ENCODE data around the gene CFAP74.

GRCh38 chr1:1990222-1990621 lies 13.4 kb downstream of the CFAP74 start:
- TF ChIP-seq TAF1 (IDR thresholded peaks at IDR 0.05; ENCODE audit: borderline replicate concordance, low read depth, low read length) (no peak), POLR2A (IDR thresholded peaks at IDR 0.05; ENCODE audit: low read depth, low read length) (no peak), POLR2AphosphoS5 (IDR thresholded peaks at IDR 0.05; ENCODE audit: low read depth, low read length) (no peak)

All from GM12892 (cell line).